HepG2 (cell line): ENCODE measurements around the gene TSPAN12.

Experiments used
- FOXP1 ChIP-seq, 2 experiments: fragments of 450-650 bp in 1 of 2; IDR thresholded peaks; 2 replicates each; pipeline ENCODE4 v1.6.1; 2017 to 2018; ENCODE audit warnings: antibody characterized with exemption in 1 of 2
- NFIC ChIP-seq: IDR thresholded peaks from 2 replicates; pipeline ENCODE4 v1.6.1; 2012; ENCODE audit warnings: mild to moderate bottlenecking, low read length, inconsistent platforms
- TF ChIP-seq, protein P1 (sequence below): IDR thresholded peaks from 2 replicates; pipeline ENCODE4 v1.6.1; 2016

- TF ChIP-seq, protein P1, sequence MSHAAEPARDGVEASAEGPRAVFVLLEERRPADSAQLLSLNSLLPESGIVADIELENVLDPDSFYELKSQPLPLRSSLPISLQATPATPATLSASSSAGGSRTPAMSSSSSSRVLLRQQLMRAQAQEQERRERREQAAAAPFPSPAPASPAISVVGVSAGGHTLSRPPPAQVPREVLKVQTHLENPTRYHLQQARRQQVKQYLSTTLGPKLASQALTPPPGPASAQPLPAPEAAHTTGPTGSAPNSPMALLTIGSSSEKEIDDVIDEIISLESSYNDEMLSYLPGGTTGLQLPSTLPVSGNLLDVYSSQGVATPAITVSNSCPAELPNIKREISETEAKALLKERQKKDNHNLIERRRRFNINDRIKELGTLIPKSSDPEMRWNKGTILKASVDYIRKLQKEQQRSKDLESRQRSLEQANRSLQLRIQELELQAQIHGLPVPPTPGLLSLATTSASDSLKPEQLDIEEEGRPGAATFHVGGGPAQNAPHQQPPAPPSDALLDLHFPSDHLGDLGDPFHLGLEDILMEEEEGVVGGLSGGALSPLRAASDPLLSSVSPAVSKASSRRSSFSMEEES (CRISPR knock-in tag): no peak
- TF ChIP-seq FOXP1 (IDR thresholded peaks at IDR 0.05) (no peak), FOXP1 (CRISPR knock-in tag; IDR thresholded peaks at IDR 0.05) (no peak), NFIC (no peak)
Measured at GRCh38 chr7:120864141-120864900, 6.4 kb upstream of the TSPAN12 start.
